Loucy (cell line): Measurements from ENCODE around the gene PIGK.
A peak's percentile ranks its signal among the peaks of the same experiment; 100 is the strongest.

ENCODE experiments used
- H2AFZ ChIP-seq: fragments of 200-600 bp; sonication (generic); 2 replicates; pipeline ENCODE4 v1.6.0; 2016; ENCODE audit warnings: antibody characterized with exemption, mild to moderate bottlenecking, low read length, moderate library complexity
- H3F3A ChIP-seq: fragments of 200-600 bp; 2 replicates; pipeline ENCODE4 v1.6.0; 2016; ENCODE audit warnings: antibody characterized with exemption, low read depth, mild to moderate bottlenecking
- H3K27me3 ChIP-seq: fragments of 200-600 bp; sonication (generic); 2 replicates; pipeline ENCODE4 v1.6.1; 2014; ENCODE audit warnings: low read length, mild to moderate bottlenecking; ENCODE audit not compliant: insufficient read depth, poor library complexity, severe bottlenecking
- H3K36me3 ChIP-seq: fragments of 200-600 bp; sonication (generic); 2 replicates; pipeline ENCODE4 v1.6.1; 2016; ENCODE audit warnings: low read length; ENCODE audit not compliant: insufficient read depth
- H3K4me1 ChIP-seq: fragments of 200-600 bp; sonication (generic); 2 replicates; pipeline ENCODE4 v1.5.1; 2014; ENCODE audit warnings: low read length, mild to moderate bottlenecking; ENCODE audit not compliant: insufficient read depth, poor library complexity, severe bottlenecking
- H3K4me2 ChIP-seq: fragments of 200-600 bp; sonication (generic); 2 replicates; pipeline ENCODE4 v1.6.0; 2014; ENCODE audit warnings: antibody characterized with exemption, low read length, low read depth, mild to moderate bottlenecking; ENCODE audit not compliant: poor library complexity, severe bottlenecking
- H3K4me3 ChIP-seq: fragments of 200-600 bp; sonication (generic); 2 replicates; pipeline ENCODE4 v1.5.1; 2014; ENCODE audit warnings: low read length, mild to moderate bottlenecking, mixed read lengths; ENCODE audit not compliant: poor library complexity, severe bottlenecking
- H3K79me2 ChIP-seq: fragments of 200-600 bp; sonication (generic); 2 replicates; pipeline ENCODE4 v1.6.1; 2014; ENCODE audit warnings: low read length; ENCODE audit not compliant: insufficient read depth
- H3K9ac ChIP-seq: fragments of 200-600 bp; sonication (generic); 2 replicates; pipeline ENCODE4 v1.6.0; 2014; ENCODE audit warnings: mild to moderate bottlenecking, low read depth, low read length, moderate library complexity; ENCODE audit not compliant: poor library complexity, severe bottlenecking
- H3K9me2 ChIP-seq: fragments of 200-600 bp; sonication (generic); replicated peaks from 2 replicates; pipeline ENCODE4 v1.6.1; 2016; ENCODE audit warnings: low read depth, low read length, mixed read lengths
- H3K9me3 ChIP-seq: fragments of 200-600 bp; sonication (generic); 2 replicates; pipeline ENCODE4 v1.6.1; 2014; ENCODE audit warnings: mild to moderate bottlenecking, antibody characterized with exemption, low read length, low read depth; ENCODE audit not compliant: insufficient read depth
- H4K20me1 ChIP-seq: fragments of 200-600 bp; sonication (generic); 2 replicates; pipeline ENCODE4 v1.6.0; 2014; ENCODE audit warnings: antibody characterized with exemption, low read length, mild to moderate bottlenecking; ENCODE audit not compliant: insufficient read depth, poor library complexity, severe bottlenecking
- CTCF ChIP-seq: fragments of 200-600 bp; sonication (generic); conservative IDR thresholded peaks from 2 replicates; pipeline ENCODE4 v1.5.1; 2014; ENCODE audit warnings: mild to moderate bottlenecking, antibody characterized with exemption, low read length
- EZH2phosphoT487 ChIP-seq: fragments of 200-600 bp; IDR thresholded peaks from 2 replicates; pipeline ENCODE4 v1.6.1; 2018; ENCODE audit warnings: antibody characterized with exemption, mild to moderate bottlenecking, moderate library complexity, borderline replicate concordance

PIGK gene

DNA sequence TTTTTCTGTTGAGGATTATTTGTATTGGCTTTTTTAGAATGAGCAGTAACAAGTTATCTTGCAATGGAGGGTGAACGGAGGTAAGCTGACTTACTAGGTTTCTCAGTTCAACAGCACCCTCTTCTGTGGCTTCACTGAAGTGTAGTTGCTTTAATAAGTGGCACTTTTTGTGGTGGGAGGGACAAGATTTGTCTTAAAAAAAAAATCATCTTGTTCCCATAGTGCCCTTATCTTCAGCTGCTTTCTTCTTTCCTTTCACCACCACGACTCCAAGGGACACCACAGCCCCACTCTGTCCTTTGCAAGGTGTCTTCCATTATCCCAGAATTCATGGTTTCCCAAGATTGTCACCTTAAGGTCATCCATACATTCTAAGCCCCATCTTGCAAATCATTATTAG is 92.9 kb downstream of the PIGK start:
- no peaks in the 10 kb centered on the region; the same call in 1 of the 2 replicates for H3F3A ChIP-seq
- no peak overlapping the region for H2AFZ ChIP-seq
- no peak overlapping the region for H3K4me2 ChIP-seq
- H3K9ac ChIP-seq = no peak overlapping the region
- H3K36me3 ChIP-seq = no peaks in the 10 kb centered on the region
- H4K20me1 ChIP-seq = no peaks in the 10 kb centered on the region
- peak; percentile 72 for TF ChIP-seq CTCF
- no peak for TF ChIP-seq EZH2phosphoT487
- no peak overlapping the region for H3K4me3 ChIP-seq
- no peaks in the 10 kb centered on the region for H3K27me3 ChIP-seq
- no peaks in the 10 kb centered on the region for H3K9me2 ChIP-seq
- H3K9me3 ChIP-seq = no peaks in the 10 kb centered on the region
- no peaks in the 10 kb centered on the region for H3K79me2 ChIP-seq
- H3K4me1 ChIP-seq = no peaks in the 10 kb centered on the region

DNA sequence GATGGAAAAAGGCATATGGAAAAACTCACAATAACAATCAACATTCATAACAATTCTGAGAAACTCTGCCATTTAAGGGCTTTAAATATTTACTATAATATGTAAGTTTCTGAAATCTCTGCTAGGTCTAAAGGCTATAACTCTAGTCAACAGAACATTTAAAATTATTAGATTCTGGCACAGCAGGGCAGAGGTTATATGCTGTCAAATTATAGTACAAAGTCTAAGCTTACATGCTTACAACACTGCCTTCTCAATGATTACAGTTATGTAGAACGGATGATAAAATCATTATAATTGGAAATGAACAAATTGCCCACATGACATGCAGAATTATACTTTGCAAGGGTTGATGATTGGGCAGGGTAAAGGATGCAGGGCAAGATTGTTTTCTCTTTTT is 97.7 kb downstream of the PIGK start:
- no peaks in the 10 kb centered on the region for H3K4me1 ChIP-seq
- no peaks in the 10 kb centered on the region for H3K9me2 ChIP-seq
- H3F3A ChIP-seq = no peaks in the 10 kb centered on the region; the same call in 1 of the 2 replicates
- no peaks in the 10 kb centered on the region for H3K27me3 ChIP-seq
- no peak for TF ChIP-seq CTCF
- no peak for TF ChIP-seq EZH2phosphoT487
- no peaks in the 10 kb centered on the region for H3K36me3 ChIP-seq
- H3K79me2 ChIP-seq = no peaks in the 10 kb centered on the region
- no peak overlapping the region for H3K4me3 ChIP-seq
- no peaks in the 10 kb centered on the region for H3K9me3 ChIP-seq
- no peak overlapping the region for H3K9ac ChIP-seq
- H4K20me1 ChIP-seq = no peaks in the 10 kb centered on the region
- no peak overlapping the region for H2AFZ ChIP-seq
- no peak overlapping the region for H3K4me2 ChIP-seq

- no peaks in the 10 kb centered on the region for H4K20me1 ChIP-seq
- no peak overlapping the region for H3K9ac ChIP-seq
- H3K9me2 ChIP-seq = no peaks in the 10 kb centered on the region
- H3K4me2 ChIP-seq = no peak overlapping the region
- no peaks in the 10 kb centered on the region for H3K27me3 ChIP-seq
- no peak overlapping the region for H3K4me3 ChIP-seq
- TF ChIP-seq CTCF (no peak), EZH2phosphoT487 (no peak)
- no peaks in the 10 kb centered on the region for H3K4me1 ChIP-seq
- no peaks in the 10 kb centered on the region for H3K36me3 ChIP-seq
- no peak overlapping the region for H2AFZ ChIP-seq
- H3K79me2 ChIP-seq = no peaks in the 10 kb centered on the region
- no peaks in the 10 kb centered on the region; the same call in 1 of the 2 replicates for H3F3A ChIP-seq
- no peaks in the 10 kb centered on the region for H3K9me3 ChIP-seq
These were observed 98.3 kb downstream of the PIGK start for GRCh38 chr1:77120950-77121349.
